Testis (tissue), 2 donors: ENCODE measurements around the gene CRISPLD2.

ENCODE experiments used
- CTCF ChIP-seq, 3 experiments: fragments of 450-650 bp in 2 of 3; fragments of 200-600 bp in 1 of 3; sonication (generic) in 1 of 3; IDR thresholded peaks; one replicate each; pipeline ENCODE4 v1.5.1; 2016 to 2019; ENCODE audit warnings: antibody characterized with exemption in 3 of 3, mild to moderate bottlenecking in 2 of 3, moderate library complexity in 1 of 3
- POLR2A ChIP-seq: fragments of 450-650 bp; IDR thresholded peaks from one replicate; pipeline ENCODE4 v1.6.1; 2017; ENCODE audit warnings: antibody characterized with exemption, mild to moderate bottlenecking, moderate library complexity

- no peak for TF ChIP-seq POLR2A
- no peak for TF ChIP-seq CTCF (IDR thresholded peaks at IDR 0.05)
Measured at GRCh38 chr16:84907051-84907450, 87.3 kb downstream of the CRISPLD2 start.
